RWPE1 (cell line): Measurements from ENCODE around the gene LRRN4CL.

Experiments used
- CTCF ChIA-PET: fragments of 350-600 bp; sonication (Branson Sonifier 250); formaldehyde crosslinking; extraction: SDS; loops from one replicate; lab custom pipeline; 2021; lab: Yijun Ruan, JAX
- POLR2A ChIA-PET: fragments of 400-600 bp; formaldehyde crosslinking; extraction: SDS; loops from one replicate; lab custom pipeline; 2020; ENCODE audit warnings: antibody characterized with exemption; ENCODE audit not compliant: low non-redundant PET; lab: Yijun Ruan, JAX
- DNase-seq: peaks from one replicate; pipeline ENCODE4 v3.0.0; 2012; ENCODE audit warnings: low spot score
- H3K27ac ChIP-seq: fragments of 450-650 bp; 2 replicates; pipeline ENCODE4 v1.5.1; 2017
- CTCF ChIP-seq: fragments of 450-650 bp; conservative IDR thresholded peaks from 2 replicates; pipeline ENCODE4 v1.5.1; 2017; ENCODE audit warnings: low read depth, mild to moderate bottlenecking

Gene LRRN4CL

GRCh38 chr11:62727165-62727871 lies 38.0 kb upstream of the LRRN4CL start, which contains the start of gene HNRNPUL2:
TSS of gene HNRNPUL2 (minus strand) at chr11:62727457. CDS start at chr11:62727156, 301 bp downstream.
- ChIA-PET CTCF (interaction anchor here (0.6 to 1.1 kb wide), 3 partner anchors 46 to 59 kb away, joined by 3 read pairs; no protein-coding TSS in a partner anchor), POLR2A (interaction anchor here (0.6 to 1.8 kb wide), 7 partner anchors 12 to 136 kb away, joined by 3 to 8 read pairs (median 4); partner anchors contain the start of genes C11orf98, CSKMT, TUT1 and ZBTB3)
- H3K27ac ChIP-seq, result peak within 1 kb of the TSS; percentile 99
- DNase-seq, result peak; percentile 99
- no peak for TF ChIP-seq CTCF

- H3K27ac ChIP-seq, result peak overlapping the region; percentile 99
- TF ChIP-seq CTCF, result no peak
- ChIA-PET POLR2A (interaction anchor here (1.0 to 1.8 kb wide), 3 partner anchors 27 to 62 kb away, joined by 4 to 8 read pairs (median 4); partner anchors contain the start of genes C11orf98, CSKMT and ZBTB3), CTCF (interaction anchor here (0.6 to 1.1 kb wide), 3 partner anchors 45 to 59 kb away, joined by 3 read pairs; no protein-coding TSS in a partner anchor)
- DNase-seq, result no peak
These were observed 37.5 kb upstream of the LRRN4CL start for GRCh38 chr11:62726915-62727164.

GRCh38 chr11:62726156-62726914 lies 37.0 kb upstream of the LRRN4CL start:
- ChIA-PET CTCF (interaction anchor here (0.6 to 0.9 kb wide), 2 partner anchors 11 to 135 kb away, joined by 3 to 4 read pairs; no protein-coding TSS in a partner anchor), POLR2A (interaction anchor here (1.0 to 1.8 kb wide), 3 partner anchors 27 to 61 kb away, joined by 4 to 8 read pairs (median 4); partner anchors contain the start of genes C11orf98, CSKMT and ZBTB3)
- TF ChIP-seq CTCF, result no peak
- no peak for DNase-seq
- peak overlapping the region; percentile 99 for H3K27ac ChIP-seq

GRCh38 chr11:62725646-62726045 lies 36.3 kb upstream of the LRRN4CL start:
- peak overlapping the region; percentile 61 for H3K27ac ChIP-seq
- POLR2A ChIA-PET, result no interaction called here
- CTCF ChIA-PET, result interaction anchor here (0.7 to 0.9 kb wide), 2 partner anchors 11 to 21 kb away, joined by 3 read pairs; no protein-coding TSS in a partner anchor
- TF ChIP-seq CTCF, result no peak
- DNase-seq, result no peak

GRCh38 chr11:62724171-62724570 lies 34.8 kb upstream of the LRRN4CL start:
- H3K27ac ChIP-seq, result no peak overlapping the region
- ChIA-PET POLR2A (interaction anchor here (0.5 kb wide), 1 partner anchor 35 kb away, joined by 5 read pairs; no protein-coding TSS in a partner anchor), CTCF (interaction anchor here (0.6 kb wide), 1 partner anchor 62 kb away, joined by 3 read pairs; no protein-coding TSS in a partner anchor)
- DNase-seq, result no peak
- no peak for TF ChIP-seq CTCF

- no peak for TF ChIP-seq CTCF
- H3K27ac ChIP-seq, result no peak overlapping the region
- ChIA-PET POLR2A (no interaction called here), CTCF (interaction anchor here (0.7 kb wide), 1 partner anchor 253 kb away, joined by 5 read pairs; no protein-coding TSS in a partner anchor)
- DNase-seq, result no peak
These were observed 32.7 kb upstream of the LRRN4CL start for GRCh38 chr11:62721994-62722393.
